HTR-8/SVneo (cell line): ENCODE data around the gene PASD1.

Source experiments
- DNase-seq: peaks from one replicate; pipeline ENCODE4 v3.0.0; 2011; ENCODE audit warnings: low spot score, mixed read lengths; ENCODE audit not compliant: insufficient read length
- FAIRE-seq: peaks from 2 replicates; lab custom pipeline; 2011; peaks lifted over from hg19 to GRCh38; lab: Jason Lieb, UNC

Gene PASD1

GRCh38 chrX:151725338-151725614 lies 161.8 kb downstream of the PASD1 start:
- FAIRE-seq (no peak), DNase-seq (no peak)
